ENCODE measurements around the gene PCGF3.

DNA sequence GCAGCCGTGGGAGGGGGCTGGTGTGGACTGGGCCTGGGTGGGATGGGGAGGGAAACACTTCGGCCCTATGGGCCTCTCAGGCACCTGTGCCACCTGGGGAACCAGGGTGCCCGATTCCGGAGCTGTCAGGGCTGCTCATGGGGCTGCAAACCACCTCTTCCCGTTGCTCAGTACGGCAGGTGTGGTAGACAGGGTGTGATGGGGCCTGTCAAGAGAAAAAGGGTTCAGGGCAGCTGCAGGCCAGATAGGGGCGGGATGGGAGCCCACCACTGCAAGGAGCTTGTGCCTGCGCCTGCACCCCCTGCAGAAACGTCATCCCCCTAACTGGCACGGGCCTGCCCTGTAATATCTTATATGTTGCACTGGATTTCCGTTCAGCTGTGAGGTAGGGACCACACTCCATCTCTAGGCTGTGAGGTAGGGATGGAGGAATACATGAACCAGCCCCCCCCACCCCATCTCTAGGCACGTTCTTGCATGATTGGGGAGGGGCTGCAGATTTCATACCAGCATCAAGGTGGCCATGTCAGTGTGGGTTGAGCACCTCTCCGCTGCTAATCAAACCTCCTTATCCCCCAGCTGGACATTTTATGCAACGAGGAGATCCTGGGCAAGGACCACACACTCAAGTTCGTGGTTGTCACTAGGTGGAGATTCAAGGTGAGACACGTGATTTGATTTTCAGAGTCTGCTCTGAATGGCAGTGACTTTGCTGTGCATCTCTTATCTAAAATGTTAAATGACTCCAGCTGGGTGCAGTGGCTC lies 59.0 kb downstream of the PCGF3 start:
- TF ChIP-seq, protein P1, sequence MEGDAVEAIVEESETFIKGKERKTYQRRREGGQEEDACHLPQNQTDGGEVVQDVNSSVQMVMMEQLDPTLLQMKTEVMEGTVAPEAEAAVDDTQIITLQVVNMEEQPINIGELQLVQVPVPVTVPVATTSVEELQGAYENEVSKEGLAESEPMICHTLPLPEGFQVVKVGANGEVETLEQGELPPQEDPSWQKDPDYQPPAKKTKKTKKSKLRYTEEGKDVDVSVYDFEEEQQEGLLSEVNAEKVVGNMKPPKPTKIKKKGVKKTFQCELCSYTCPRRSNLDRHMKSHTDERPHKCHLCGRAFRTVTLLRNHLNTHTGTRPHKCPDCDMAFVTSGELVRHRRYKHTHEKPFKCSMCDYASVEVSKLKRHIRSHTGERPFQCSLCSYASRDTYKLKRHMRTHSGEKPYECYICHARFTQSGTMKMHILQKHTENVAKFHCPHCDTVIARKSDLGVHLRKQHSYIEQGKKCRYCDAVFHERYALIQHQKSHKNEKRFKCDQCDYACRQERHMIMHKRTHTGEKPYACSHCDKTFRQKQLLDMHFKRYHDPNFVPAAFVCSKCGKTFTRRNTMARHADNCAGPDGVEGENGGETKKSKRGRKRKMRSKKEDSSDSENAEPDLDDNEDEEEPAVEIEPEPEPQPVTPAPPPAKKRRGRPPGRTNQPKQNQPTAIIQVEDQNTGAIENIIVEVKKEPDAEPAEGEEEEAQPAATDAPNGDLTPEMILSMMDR (conservative IDR thresholded peaks at IDR 0.05), result no peak
- TF ChIP-seq ZFX (IDR thresholded peaks at IDR 0.05), result no peak
